ENCODE measurements around the gene SDHAF1. TPM values are rescaled to one million over a fixed set of nuclear protein-coding genes. Genes with fewer than 3 reads are reported as not detected.

SDHAF1 gene
- total and polyA plus RNA-seq, 2 of the 8 experiments (the other 6 are each of a cell fraction or from before 2014, with no cell fraction given) = 16.0 to 21.3 TPM

- no peak for TF ChIP-seq JUN (IDR thresholded peaks at IDR 0.05; ENCODE audit: low read depth, low read length)
- TF ChIP-seq CBX8 (IDR thresholded peaks at IDR 0.05; ENCODE audit: borderline replicate concordance, low read depth, low read length) = no peak
- TF ChIP-seq NANOG (IDR thresholded peaks at IDR 0.05; ENCODE audit: insufficient read depth, low read depth, low read length, poor library complexity, severe bottlenecking) = no peak
- no peak for TF ChIP-seq HDAC2 (IDR thresholded peaks at IDR 0.05; ENCODE audit: borderline replicate concordance in 1 of 2, low read depth in 2 of 2, low read length in 2 of 2)
- TF ChIP-seq ASH2L (IDR thresholded peaks at IDR 0.05; ENCODE audit: low read length) = no peak
- no peak for TF ChIP-seq SP4 (IDR thresholded peaks at IDR 0.05; ENCODE audit: low read length)
Observed at GRCh38 chr19:35949131-35949530, 45.9 kb upstream of the SDHAF1 start (continued).

Data from H1 (cell line).